HCT116 (cell line): ENCODE data around the gene SLC24A1. TPM values are rescaled to one million over a fixed set of nuclear protein-coding genes. Genes with fewer than 3 reads are reported as not detected.

Experiments
- ATAC-seq: fragments of 200-7000 bp; cut with Tn5 transposase; 2 replicates; pipeline ENCODE4 v1.9.1; 2020; ENCODE audit warnings: mild to moderate bottlenecking, moderate library complexity
- BruUV-seq: library from RNA; stranded (reverse); fragments of 400-500 nt; replicated peaks from 2 replicates; lab custom pipeline; 2021; lab: Mats Ljungman, UMichigan
- CTCF ChIA-PET: fragments of 300-600 bp; sonication (Branson Sonifier 250); formaldehyde crosslinking; loops from one replicate; lab custom pipeline; 2021; ENCODE audit warnings: antibody characterized with exemption; lab: Charles Lee
- POLR2A ChIA-PET: fragments of 300-600, 350-600 bp; sonication (Branson Sonifier 250); formaldehyde crosslinking; loops from one replicate; lab custom pipeline; 2021; ENCODE audit warnings: antibody characterized with exemption; lab: Charles Lee
- RAD21 ChIA-PET, 2 experiments: fragments of 300-600 bp; sonication (Branson Sonifier 250); formaldehyde crosslinking; loops; one replicate each; lab custom pipeline; 2023; ENCODE audit warnings: low total read pairs in 2 of 2; ENCODE audit not compliant: uncharacterized antibody in 2 of 2, unreplicated experiment in 2 of 2, low non-redundant PET in 1 of 2; lab: Charles Lee
- DNase-seq: peaks from one replicate; pipeline ENCODE4 v3.0.0-alpha.2; 2010; ENCODE audit warnings: low read depth, low spot score
- H2AFZ ChIP-seq: fragments of 200-600 bp; shearing (Covaris generic), sonication (generic); 2 replicates; pipeline ENCODE4 v1.6.1; 2017; ENCODE audit warnings: low read depth, mixed run types, mixed read lengths, antibody characterized with exemption, low read length; ENCODE audit not compliant: poor library complexity, severe bottlenecking
- H3K27ac ChIP-seq: 2 replicates; pipeline ENCODE4 v1.5.1; 2012; ENCODE audit warnings: low read depth, low read length
- H3K27me3 ChIP-seq: fragments of 200-600 bp; sonication (generic); 2 replicates; pipeline ENCODE4 v1.6.1; 2016; ENCODE audit warnings: mixed run types, low read length, mixed read lengths; ENCODE audit not compliant: insufficient read depth
- H3K36me3 ChIP-seq, 2 experiments: fragments of 200-500 bp in 1 of 2; fragments of 200-600 bp in 1 of 2; sonication (Bioruptor generic) in 1 of 2; sonication (generic) in 1 of 2; 2 replicates each; pipeline versions ENCODE4 v1.5.1 to v1.6.1; 2014 to 2016; ENCODE audit warnings: low read length in 2 of 2, inconsistent platforms in 1 of 2, mixed read lengths in 1 of 2, mixed run types in 1 of 2; ENCODE audit not compliant: insufficient read depth in 2 of 2, control insufficient read depth in 1 of 2
- H3K4me1 ChIP-seq, 2 experiments: fragments of 200-600 bp in 1 of 2; sonication (generic) in 1 of 2; 2 replicates each; pipeline versions ENCODE4 v1.5.1 to v1.6.1; 2012 to 2017; ENCODE audit warnings: low read length in 2 of 2, inconsistent platforms in 1 of 2, mild to moderate bottlenecking in 1 of 2, mixed read lengths in 1 of 2, mixed run types in 1 of 2, moderate library complexity in 1 of 2; ENCODE audit not compliant: insufficient read depth in 2 of 2, control insufficient read depth in 1 of 2
- H3K4me2 ChIP-seq: fragments of 200-600 bp; sonication (generic); 2 replicates; pipeline ENCODE4 v1.6.1; 2017; ENCODE audit warnings: mixed run types, low read length, mixed read lengths
- H3K4me3 ChIP-seq, 2 experiments: fragments of 200-600 bp in 1 of 2; sonication (generic) in 1 of 2; replicated peaks in 1 of 2; 2 replicates each; pipeline ENCODE4 v1.5.1; 2011 to 2016; ENCODE audit warnings: low read length in 2 of 2, control low read depth in 1 of 2, low read depth in 1 of 2, mild to moderate bottlenecking in 1 of 2, mixed read lengths in 1 of 2, mixed run types in 1 of 2
- H3K79me2 ChIP-seq: fragments of 200-600 bp; sonication (generic); 2 replicates; pipeline ENCODE4 v1.6.1; 2017; ENCODE audit warnings: mild to moderate bottlenecking, mixed run types, low read length, moderate library complexity, mixed read lengths; ENCODE audit not compliant: insufficient read depth
- H3K9ac ChIP-seq: fragments of 200-600 bp; sonication (generic); 2 replicates; pipeline ENCODE4 v1.6.1; 2016; ENCODE audit warnings: low read length, mixed read lengths
- H3K9me2 ChIP-seq: fragments of 200-600 bp; sonication (generic), shearing (Covaris generic); 2 replicates; pipeline ENCODE4 v1.6.1; 2017; ENCODE audit warnings: mixed run types, mild to moderate bottlenecking, moderate library complexity; ENCODE audit not compliant: insufficient read depth
- H3K9me3 ChIP-seq, 2 experiments: fragments of 200-500 bp in 1 of 2; fragments of 200-600 bp in 1 of 2; sonication (Bioruptor generic) in 1 of 2; sonication (generic) in 1 of 2; 2 replicates each; pipeline ENCODE4 v1.6.1; 2014 to 2017; ENCODE audit warnings: low read length in 2 of 2, mixed read lengths in 2 of 2, inconsistent platforms in 1 of 2, low read depth in 1 of 2, mild to moderate bottlenecking in 1 of 2, mixed run types in 1 of 2, moderate library complexity in 1 of 2; ENCODE audit not compliant: control insufficient read depth in 1 of 2, insufficient read depth in 1 of 2
- H4K20me1 ChIP-seq: fragments of 200-600 bp; sonication (generic), shearing (Covaris generic); 2 replicates; pipeline ENCODE4 v1.6.1; 2017; ENCODE audit warnings: mixed run types, mild to moderate bottlenecking, moderate library complexity; ENCODE audit not compliant: insufficient read depth
- CBX3 ChIP-seq: IDR thresholded peaks from 2 replicates; pipeline ENCODE4 v1.6.1; 2012; ENCODE audit warnings: low read depth
- CTCF ChIP-seq, 3 experiments: fragments of 200-600 bp in 1 of 3; sonication (generic) in 1 of 3; IDR thresholded peaks in 2 of 3; conservative IDR thresholded peaks in 1 of 3; 2 replicates each; pipeline ENCODE4 v1.5.1; 2012 to 2017; ENCODE audit warnings: low read depth in 2 of 3, low read length in 2 of 3, antibody characterized with exemption in 1 of 3, borderline replicate concordance in 1 of 3, control low read depth in 1 of 3, mild to moderate bottlenecking in 1 of 3, mixed read lengths in 1 of 3, mixed run types in 1 of 3, moderate library complexity in 1 of 3; ENCODE audit not compliant: insufficient read depth in 1 of 3
- EGR1 ChIP-seq: IDR thresholded peaks from 2 replicates; pipeline ENCODE4 v1.6.1; 2012; ENCODE audit warnings: low read depth
- FOSL1 ChIP-seq: IDR thresholded peaks from 2 replicates; pipeline ENCODE4 v1.6.1; 2012; ENCODE audit warnings: low read depth
- JUND ChIP-seq: IDR thresholded peaks from 2 replicates; pipeline ENCODE4 v1.6.1; 2012
- MAX ChIP-seq: IDR thresholded peaks from 2 replicates; pipeline ENCODE4 v1.6.1; 2012
- POLR2A ChIP-seq: IDR thresholded peaks from 2 replicates; pipeline ENCODE4 v1.7.0; 2011; ENCODE audit warnings: borderline replicate concordance; ENCODE audit not compliant: insufficient read depth, insufficient read length; ENCODE audit errors: extremely low read depth
- POLR2AphosphoS5 ChIP-seq: IDR thresholded peaks from 2 replicates; pipeline ENCODE4 v1.6.1; 2011; ENCODE audit warnings: mild to moderate bottlenecking, low read depth, low read length, moderate library complexity
- SRF ChIP-seq: IDR thresholded peaks from 2 replicates; pipeline ENCODE4 v1.6.1; 2012; ENCODE audit warnings: low read depth
- TCF7L2 ChIP-seq: IDR thresholded peaks from 2 replicates; pipeline ENCODE4 v1.7.0; 2011; ENCODE audit warnings: borderline replicate concordance, inconsistent platforms; ENCODE audit not compliant: insufficient read depth, insufficient read length; ENCODE audit errors: extremely low read depth
- ZBTB33 ChIP-seq: IDR thresholded peaks from 2 replicates; pipeline ENCODE4 v1.6.1; 2011; ENCODE audit warnings: mild to moderate bottlenecking, low read length, moderate library complexity; ENCODE audit not compliant: insufficient replicate concordance; ENCODE audit errors: extremely low read depth
- intact Hi-C: fragments of 100-400 bp; cut with micrococcal nuclease; formaldehyde crosslinking; loops from 2 replicates; pipeline ENCODE4 v1.10.0; 2022
- total RNA-seq: library from RNA; stranded (reverse); gene quantifications from one replicate; pipeline ENCODE4 v1.2.1, GENCODE V29; 2021; ENCODE audit not compliant: unreplicated experiment

Gene SLC24A1
- total RNA-seq, 1 experiment from 2014 or later = 15.9 TPM

GRCh38 chr15:65630760-65631159 lies 9.0 kb downstream of the SLC24A1 start:
- Histone ChIP-seq H3K27ac (no peak overlapping the region), H3K9me3 (no peaks in the 10 kb centered on the region), H2AFZ (no peak overlapping the region), H3K4me3 (no peak overlapping the region), H3K4me1 (no peaks in the 10 kb centered on the region), H3K9me2 (no peaks in the 10 kb centered on the region), H3K27me3 (no peaks in the 10 kb centered on the region), H3K36me3 (no peaks in the 10 kb centered on the region), H3K4me2 (no peak overlapping the region), H3K79me2 (no peaks in the 10 kb centered on the region), H3K9ac (no peak overlapping the region), H4K20me1 (no peaks in the 10 kb centered on the region)
- intact Hi-C loops = no loop called here
- CTCF ChIA-PET = no interaction called here
- DNase-seq (no peak), ATAC-seq (no peak)
- POLR2A ChIA-PET = no interaction called here
- RAD21 ChIA-PET = no interaction called here
- no TSS peak for BruUV-seq
- TF ChIP-seq CTCF (IDR thresholded peaks at IDR 0.05 in 2 of 3, conservative IDR thresholded peaks at IDR 0.05 in 1 of 3; ENCODE audit: borderline replicate concordance in 1 of 3, insufficient read depth in 1 of 3, low read depth in 2 of 3, low read length in 2 of 3) (no peak), FOSL1 (no peak), POLR2AphosphoS5 (no peak), EGR1 (no peak), MAX (no peak), TCF7L2 (no peak), ZBTB33 (no peak), SRF (no peak), JUND (no peak), CBX3 (no peak), POLR2A (no peak)
